ENCODE data around the gene MIX23.
A peak's percentile ranks its signal among the peaks of the same experiment; 100 is the strongest.

MIX23 gene

DNA sequence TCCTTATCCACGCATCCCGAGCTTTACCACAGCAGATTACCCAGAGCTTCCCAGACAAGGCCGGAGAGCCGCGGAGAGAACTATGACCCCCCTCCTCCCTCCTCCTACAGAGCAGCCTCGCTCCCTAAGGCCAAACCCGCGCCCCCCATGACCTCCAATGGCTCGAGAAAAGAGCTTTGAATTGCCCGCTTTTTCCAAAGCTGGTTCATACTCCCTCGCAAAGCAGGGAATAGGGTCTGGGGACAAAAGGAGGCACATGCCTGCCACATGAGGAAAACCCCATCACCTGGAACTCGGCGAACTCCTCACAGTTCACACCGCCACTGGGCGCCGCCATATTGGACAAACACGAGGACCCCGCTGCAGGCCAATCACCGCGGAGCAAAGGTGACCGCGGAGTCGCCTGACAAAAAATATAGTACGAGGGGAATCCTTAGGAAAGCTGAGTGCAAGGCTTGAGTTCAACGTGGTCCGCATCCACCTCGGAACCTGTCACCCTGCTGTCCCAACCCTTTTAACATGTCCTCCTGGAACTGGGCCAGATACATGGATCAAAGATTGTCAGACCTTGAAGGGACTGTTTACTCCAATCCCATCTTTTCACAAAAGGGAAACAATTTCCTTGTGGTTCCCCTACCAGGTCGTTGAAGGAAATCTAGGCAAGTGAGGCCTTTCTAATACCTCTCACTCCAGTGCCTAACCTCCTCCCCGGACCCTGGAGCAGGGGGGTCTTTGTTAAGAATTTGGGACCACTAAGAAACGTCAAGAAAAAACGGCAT is at the start of gene MIX23:
TSS of gene MIX23 (minus strand) at position 344 of the 779 bp plus-strand sequence. CDS start at position 337, 7 bp downstream.
- no peak for FAIRE-seq
- peak; percentile 43 for DNase-seq (ENCODE audit: insufficient read length, low spot score)
- TF ChIP-seq CTCF (IDR thresholded peaks at IDR 0.05; ENCODE audit: insufficient read depth, missing control alignments), result no peak

DNA sequence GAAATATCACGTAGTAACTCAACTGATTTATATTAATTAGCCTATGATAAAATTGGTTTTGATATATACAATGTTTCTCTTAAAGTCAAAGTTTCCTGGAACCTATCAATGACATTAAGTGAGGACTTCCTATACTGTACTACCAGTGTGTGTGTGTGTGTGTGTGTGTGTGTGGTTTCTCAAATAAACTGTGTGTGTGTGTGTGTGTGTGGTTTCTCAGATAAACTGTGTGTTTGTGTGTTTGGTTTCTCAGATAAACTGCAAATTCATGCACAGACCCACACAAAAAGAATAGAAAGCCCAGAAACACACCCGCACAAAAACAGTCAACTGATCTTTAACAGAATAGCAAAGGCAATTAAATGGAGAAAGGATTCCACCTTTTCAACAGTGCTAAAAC is 47.3 kb upstream of the MIX23 start:
- no peak for TF ChIP-seq CTCF (IDR thresholded peaks at IDR 0.05; ENCODE audit: insufficient read depth, missing control alignments)
- FAIRE-seq (no peak), DNase-seq (ENCODE audit: insufficient read length, low spot score) (no peak)

DNA sequence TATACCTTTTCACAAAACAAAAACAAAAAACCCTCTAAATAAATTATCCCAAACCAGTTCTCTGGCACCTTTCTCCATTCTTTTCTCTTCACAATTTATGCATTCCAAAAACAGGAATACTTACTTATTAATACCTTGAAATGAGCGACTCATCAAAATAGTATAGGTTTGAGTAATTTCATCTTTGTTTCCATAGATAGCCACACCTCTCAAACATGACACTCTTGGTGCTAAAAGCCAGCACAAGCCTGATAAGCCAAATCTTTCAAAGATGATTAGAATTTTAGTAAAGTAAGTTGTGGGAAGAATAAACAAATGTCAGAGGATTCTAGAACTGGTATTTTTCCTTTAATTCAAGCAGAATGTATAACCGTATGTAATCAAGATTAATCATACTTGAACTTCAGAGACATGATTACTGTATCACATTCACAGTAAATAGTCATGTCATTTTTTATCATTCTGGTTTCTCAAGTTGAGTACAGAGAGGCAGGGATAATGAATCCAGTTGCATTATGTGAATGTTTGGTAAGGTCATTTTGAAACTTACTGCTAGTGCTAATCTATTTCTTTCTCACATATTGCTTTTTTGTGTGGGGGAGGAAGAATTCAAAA is 44.9 kb upstream of the MIX23 start:
- FAIRE-seq (peak; percentile 73), DNase-seq (ENCODE audit: insufficient read length, low spot score) (no peak)
- no peak for TF ChIP-seq CTCF (IDR thresholded peaks at IDR 0.05; ENCODE audit: insufficient read depth, missing control alignments)

- no peak for DNase-seq (ENCODE audit: insufficient read length, low spot score)
- no peak for TF ChIP-seq CTCF (IDR thresholded peaks at IDR 0.05; ENCODE audit: insufficient read depth, missing control alignments)
- no peak for FAIRE-seq
Observed at GRCh38 chr3:122421836-122422235, 38.8 kb upstream of the MIX23 start.

DNA sequence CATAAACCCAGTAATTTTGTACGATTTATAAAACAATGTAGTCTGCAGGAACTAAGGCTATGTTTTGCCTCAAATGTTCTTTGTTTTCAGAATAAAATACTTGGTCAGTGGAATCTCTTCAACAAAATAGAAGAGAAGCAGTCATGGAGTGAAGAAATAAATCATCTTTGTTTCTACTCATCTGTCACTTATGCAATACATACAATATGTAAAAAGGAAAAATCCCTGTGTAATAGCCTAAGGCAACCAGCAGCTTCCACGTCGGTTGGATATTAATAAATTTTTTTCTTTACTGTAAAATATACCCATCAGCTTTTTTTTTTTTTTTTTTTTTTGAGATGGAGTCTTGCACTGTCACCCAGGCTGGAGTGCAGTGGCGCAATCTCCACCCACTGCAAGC is 38.1 kb upstream of the MIX23 start:
- no peak for FAIRE-seq
- no peak for TF ChIP-seq CTCF (IDR thresholded peaks at IDR 0.05; ENCODE audit: insufficient read depth, missing control alignments)
- DNase-seq (ENCODE audit: insufficient read length, low spot score), result no peak

DNA sequence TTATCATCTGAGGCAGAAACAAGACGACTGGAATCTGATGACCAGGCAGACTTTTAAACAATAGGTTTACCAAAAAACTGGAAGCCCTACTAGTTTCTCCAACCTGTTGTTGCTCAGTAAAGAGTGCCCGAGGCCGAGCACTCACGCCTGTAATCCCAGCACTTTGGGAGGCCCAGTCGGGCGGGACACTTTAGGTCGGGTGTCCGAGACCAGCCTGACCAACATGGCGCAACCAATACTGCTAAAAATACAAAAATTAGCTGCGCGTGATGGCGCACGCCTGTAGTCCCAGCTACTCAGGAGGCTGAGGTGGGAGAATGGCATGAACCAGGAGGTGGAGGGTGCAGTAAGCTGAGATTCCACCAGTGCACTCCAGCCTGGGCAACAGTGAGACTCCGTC is 33.9 kb upstream of the MIX23 start:
- FAIRE-seq (no peak), DNase-seq (ENCODE audit: insufficient read length, low spot score) (no peak)
- no peak for TF ChIP-seq CTCF (IDR thresholded peaks at IDR 0.05; ENCODE audit: insufficient read depth, missing control alignments)

Data from D721Med (cell line).